ENCODE measurements around the gene RCAN1. TPM values are rescaled to one million over a fixed set of nuclear protein-coding genes. Genes with fewer than 3 reads are reported as not detected.
"Not testable (repeated sequence)": the region's sequence is repeated elsewhere in the genome, so short reads cannot be mapped to it uniquely, and the experiment has no call there.

The RCAN1 gene
- total and polyA plus RNA-seq, 2 of the 13 experiments (the other 11 are each of a cell fraction or from before 2014, with no cell fraction given): 9.4 to 34.1 TPM

GRCh38 chr21:34467333-34467732 is 147.6 kb downstream of the RCAN1 start:
- H3K4me1 ChIP-seq (ENCODE audit: insufficient read depth, low read length); H3K4me3 ChIP-seq (replicated peaks in 1 of 3; ENCODE audit: insufficient read depth in 1 of 3, low read depth in 2 of 3, low read length in 3 of 3); H3K9me3 ChIP-seq (ENCODE audit: low read length); H3K4me2 ChIP-seq (ENCODE audit: low read depth, low read length); in situ Hi-C loops (cut with HindIII; ENCODE audit: extremely low pct_ligation_motif_present, low pct_unique_long_range_greater_than_20kb); H4K20me1 ChIP-seq (ENCODE audit: insufficient read depth, low read length); H3K79me2 ChIP-seq (ENCODE audit: insufficient read depth, low read length); H3K36me3 ChIP-seq (replicated peaks in 1 of 2; ENCODE audit: control insufficient read depth in 1 of 2, insufficient read depth in 2 of 2, low read length in 2 of 2); ATAC-seq; CTCF ChIA-PET (ENCODE audit: low intra/inter-chr PET ratio, low total read pairs); FAIRE-seq; BruUV-seq (replicated peaks); H3K9ac ChIP-seq (ENCODE audit: insufficient read depth, low read depth, low read length); DNase-seq (ENCODE audit: low spot score); H2AFZ ChIP-seq (ENCODE audit: low read length); H3K27me3 ChIP-seq (ENCODE audit: control insufficient read depth in 1 of 2, insufficient read depth in 2 of 2, low read length in 2 of 2); intact Hi-C loops (cut with micrococcal nuclease; ENCODE audit: unreplicated experiment); H3K27ac ChIP-seq (ENCODE audit: extremely low read length, insufficient read depth, low read length); POLR2A ChIA-PET: not testable (repeated sequence)
- no CpG with 5 or more reads among the region's 3 CpGs for WGBS (ENCODE audit: low lambda C conversion rate)

Other genes starting within 250 kb of the RCAN1 start
- 6.4 and 33.6 TPM in 2 replicates for gene SMIM11, start 239.6 kb downstream of the RCAN1 start, total RNA-seq (2016; rRNA removed; fragmentation: Illumina TruSeq; extraction: Trizol)
- gene SMIM11, start 239.6 kb downstream of the RCAN1 start, polyA plus RNA-seq (2011; rRNA removed): 6.8 and 18.9 TPM in 2 replicates
- gene SMIM34, start 191.2 kb downstream of the RCAN1 start, total RNA-seq (2016; rRNA removed; fragmentation: Illumina TruSeq; extraction: Trizol): not detected in 2 replicates
- not detected in 2 replicates for gene SMIM34, start 191.2 kb downstream of the RCAN1 start, polyA plus RNA-seq (2011; rRNA removed)
- 0.35 TPM in 1 of 2 replicates, not detected in the other for gene KCNE1, start 102.9 kb downstream of the RCAN1 start, total RNA-seq (2016; rRNA removed; fragmentation: Illumina TruSeq; extraction: Trizol)
- gene KCNE1, start 102.9 kb downstream of the RCAN1 start, polyA plus RNA-seq (2011; rRNA removed): not detected in 2 replicates
- gene CLIC6, start 53.9 kb upstream of the RCAN1 start, total RNA-seq (2016; rRNA removed; fragmentation: Illumina TruSeq; extraction: Trizol): not detected in 2 replicates
- gene CLIC6, start 53.9 kb upstream of the RCAN1 start, polyA plus RNA-seq (2011; rRNA removed): not detected in 2 replicates

Data from HepG2 (cell line).